ENCODE results near the gene KCTD10.

Gene KCTD10

GRCh38 chr12:109467978-109468676 is 9.0 kb downstream of the KCTD10 start:
- DNase-seq, result no peak

GRCh38 chr12:109466821-109467220 is 10.3 kb downstream of the KCTD10 start:
- DNase-seq, result no peak

GRCh38 chr12:109466305-109466704 is 10.8 kb downstream of the KCTD10 start:
- no peak for DNase-seq

- no peak for DNase-seq
These were observed 12.3 kb downstream of the KCTD10 start for GRCh38 chr12:109464642-109465351.

GRCh38 chr12:109463756-109464155 is 13.3 kb downstream of the KCTD10 start:
- no peak for DNase-seq

- DNase-seq, result no peak
These were observed 14.0 kb downstream of the KCTD10 start for GRCh38 chr12:109462868-109463692.

GRCh38 chr12:109461846-109462756 is 15.0 kb downstream of the KCTD10 start:
- DNase-seq, result no peak

- DNase-seq, result no peak
These were observed 15.9 kb downstream of the KCTD10 start for GRCh38 chr12:109461049-109461845.

- no peak for DNase-seq
These were observed 16.6 kb downstream of the KCTD10 start for GRCh38 chr12:109460538-109460937.

- no peak for DNase-seq
These were observed 17.9 kb downstream of the KCTD10 start for GRCh38 chr12:109459247-109459646.

GRCh38 chr12:109458771-109459208 is 18.3 kb downstream of the KCTD10 start:
- no peak for DNase-seq

- DNase-seq, result no peak
These were observed 19.0 kb downstream of the KCTD10 start for GRCh38 chr12:109458086-109458485.

- no peak for DNase-seq
These were observed 21.4 kb downstream of the KCTD10 start for GRCh38 chr12:109455706-109456105.

GRCh38 chr12:109452489-109452888 is 24.6 kb downstream of the KCTD10 start:
- DNase-seq, result no peak

GRCh38 chr12:109451400-109451799 is 25.7 kb downstream of the KCTD10 start:
- no peak for DNase-seq

GRCh38 chr12:109450980-109451379 is 26.1 kb downstream of the KCTD10 start:
- DNase-seq, result no peak

GRCh38 chr12:109449845-109450532 is 27.1 kb downstream of the KCTD10 start:
- DNase-seq, result no peak

- DNase-seq, result no peak
These were observed 28.3 kb downstream of the KCTD10 start for GRCh38 chr12:109448707-109449390.

- DNase-seq, result no peak
These were observed 28.8 kb downstream of the KCTD10 start for GRCh38 chr12:109448272-109448671.

GRCh38 chr12:109447482-109447881 is 29.6 kb downstream of the KCTD10 start:
- no peak for DNase-seq

Data from DMS153 (cell line).